Liver (tissue), 9 donors: ENCODE measurements around the gene CEP120. TPM values are rescaled to one million over a fixed set of nuclear protein-coding genes. Genes with fewer than 3 reads are reported as not detected.

Experiments
- DNase-seq: peaks from one replicate; pipeline ENCODE4 v3.0.0-alpha.2; 2017; ENCODE audit warnings: low spot score
- H3K27ac ChIP-seq, 2 donors: one replicate each; pipeline ENCODE4 v1.7.0; 2013; ENCODE audit warnings: inconsistent platforms in 2 of 2, low read length in 2 of 2, control low read depth in 1 of 2, low read depth in 1 of 2, mild to moderate bottlenecking in 1 of 2
- H3K27me3 ChIP-seq, 4 donors: one replicate each; pipeline versions ENCODE4 v1.6.1 to v1.7.0; 2013; ENCODE audit warnings: low read length in 3 of 4, inconsistent platforms in 1 of 4, mild to moderate bottlenecking in 1 of 4, moderate library complexity in 1 of 4; ENCODE audit not compliant: control insufficient read depth in 4 of 4, insufficient read depth in 4 of 4
- H3K36me3 ChIP-seq, 4 donors: one replicate each; pipeline versions ENCODE4 v1.6.1 to v1.7.0; 2013; ENCODE audit warnings: low read length in 3 of 4, mild to moderate bottlenecking in 3 of 4, low read depth in 1 of 4, moderate library complexity in 1 of 4; ENCODE audit not compliant: control insufficient read depth in 4 of 4, insufficient read depth in 3 of 4
- H3K4me1 ChIP-seq, 4 donors: one replicate each; pipeline versions ENCODE4 v1.6.1 to v1.7.0; 2013; ENCODE audit warnings: low read length in 3 of 4, mild to moderate bottlenecking in 3 of 4, moderate library complexity in 1 of 4; ENCODE audit not compliant: control insufficient read depth in 4 of 4, insufficient read depth in 4 of 4
- H3K4me3 ChIP-seq, 3 donors: one replicate each; pipeline versions ENCODE4 v1.6.1 to v1.7.0; 2013; ENCODE audit warnings: low read length in 3 of 3, control low read depth in 1 of 3, low read depth in 1 of 3, mild to moderate bottlenecking in 1 of 3
- H3K9ac ChIP-seq, 2 donors: one replicate each; pipeline ENCODE4 v1.7.0; 2013; ENCODE audit warnings: low read length in 2 of 2, mild to moderate bottlenecking in 2 of 2, moderate library complexity in 2 of 2, control low read depth in 1 of 2, low read depth in 1 of 2
- H3K9me3 ChIP-seq, 4 donors: one replicate each; pipeline versions ENCODE4 v1.6.1 to v1.7.0; 2013; ENCODE audit warnings: low read length in 3 of 4; ENCODE audit not compliant: control insufficient read depth in 4 of 4
- ATF3 ChIP-seq: IDR thresholded peaks from 2 replicates; pipeline ENCODE4 v1.6.1; 2016; ENCODE audit warnings: antibody characterized with exemption
- CTCF ChIP-seq: fragments of 150-350 bp; IDR thresholded peaks from 2 replicates; pipeline ENCODE4 v1.5.1; 2017; ENCODE audit warnings: improper control_type of control experiment, low read depth, low read length; ENCODE audit not compliant: missing input control
- EGR1 ChIP-seq, 2 donors: IDR thresholded peaks; 2 replicates each; pipeline ENCODE4 v1.6.1; 2016 to 2018; ENCODE audit warnings: antibody characterized with exemption in 2 of 2, low read depth in 2 of 2
- FOXA1 ChIP-seq: IDR thresholded peaks from 2 replicates; pipeline ENCODE4 v1.6.1; 2016; ENCODE audit warnings: antibody characterized with exemption
- FOXA2 ChIP-seq: IDR thresholded peaks from 2 replicates; pipeline ENCODE4 v1.6.1; 2016; ENCODE audit warnings: antibody characterized with exemption
- GABPA ChIP-seq, 2 donors: IDR thresholded peaks in 1 of 2; conservative IDR thresholded peaks in 1 of 2; 2 replicates each; pipeline ENCODE4 v1.6.1; 2016; ENCODE audit warnings: antibody characterized with exemption in 2 of 2, mild to moderate bottlenecking in 1 of 2, moderate library complexity in 1 of 2
- HNF4A ChIP-seq, 2 donors: conservative IDR thresholded peaks; 2 replicates each; pipeline ENCODE4 v1.6.1; 2016; ENCODE audit warnings: antibody characterized with exemption in 2 of 2, mild to moderate bottlenecking in 2 of 2
- HNF4G ChIP-seq: IDR thresholded peaks from 2 replicates; pipeline ENCODE4 v1.6.1; 2016; ENCODE audit warnings: antibody characterized with exemption
- JUND ChIP-seq, 2 donors: IDR thresholded peaks; 2 replicates each; pipeline ENCODE4 v1.6.1; 2016; ENCODE audit warnings: antibody characterized with exemption in 2 of 2
- MAX ChIP-seq: IDR thresholded peaks from 2 replicates; pipeline ENCODE4 v1.6.1; 2016; ENCODE audit warnings: antibody characterized with exemption
- NR2F2 ChIP-seq: IDR thresholded peaks from 2 replicates; pipeline ENCODE4 v1.6.1; 2016; ENCODE audit warnings: antibody characterized with exemption
- RAD21 ChIP-seq, 2 donors: IDR thresholded peaks; 2 replicates each; pipeline ENCODE4 v1.6.1; 2016; ENCODE audit warnings: antibody characterized with exemption in 2 of 2, mild to moderate bottlenecking in 2 of 2
- REST ChIP-seq: IDR thresholded peaks from 2 replicates; pipeline ENCODE4 v1.6.1; 2016; ENCODE audit warnings: antibody characterized with exemption, mild to moderate bottlenecking
- RXRA ChIP-seq, 2 donors: IDR thresholded peaks; 2 replicates each; pipeline ENCODE4 v1.6.1; 2017 to 2018; ENCODE audit warnings: antibody characterized with exemption in 2 of 2, mild to moderate bottlenecking in 1 of 2
- SP1 ChIP-seq: IDR thresholded peaks from 2 replicates; pipeline ENCODE4 v1.6.1; 2018; ENCODE audit warnings: antibody characterized with exemption, mild to moderate bottlenecking
- TAF1 ChIP-seq: conservative IDR thresholded peaks from 2 replicates; pipeline ENCODE4 v1.6.1; 2016; ENCODE audit warnings: antibody characterized with exemption, mild to moderate bottlenecking
- YY1 ChIP-seq: IDR thresholded peaks from 2 replicates; pipeline ENCODE4 v1.6.1; 2016; ENCODE audit warnings: antibody characterized with exemption, mild to moderate bottlenecking
- ZBTB33 ChIP-seq: IDR thresholded peaks from 2 replicates; pipeline ENCODE4 v1.6.1; 2016; ENCODE audit warnings: antibody characterized with exemption
- polyA plus RNA-seq, 2 donors: library from polyadenylated mRNA; stranded (reverse) in 1 of 2; unstranded in 1 of 2; fragments of 200-250 nt in 1 of 2; fragments of >200 nt in 1 of 2; fragmentation: Nextera tagmentation in 1 of 2; extraction: Ambion mirVana in 1 of 2; gene quantifications; one replicate each; pipeline versions ENCODE4 v1.2.1 to v1.2.3, GENCODE V29; 2013 to 2015
- total RNA-seq, 2 donors: library from RNA; depleted of rRNA; stranded (reverse); fragments of >200 nt; gene quantifications; one replicate each; pipeline ENCODE4 v1.2.3, GENCODE V29; 2014
- donor health status: healthy.
- donor health status: healthy.
- donor health status: healthy.
- donor health status: healthy.
- donor health status: healthy.

CEP120 gene
- total and polyA plus RNA-seq, 4 donors = 2.1 to 11.0 (median 6.7) TPM

GRCh38 chr5:123360201-123360571, 63.0 kb downstream of the CEP120 start:
- no peak for DNase-seq
- no peak overlapping the region for H3K9ac ChIP-seq
- H3K4me3 ChIP-seq = no peak overlapping the region
- H3K27me3 ChIP-seq = no peaks in the 10 kb centered on the region
- no peak for TF ChIP-seq ZBTB33
- TF ChIP-seq FOXA1 = no peak
- TF ChIP-seq YY1 = no peak
- TF ChIP-seq TAF1 = no peak
- no peak for TF ChIP-seq GABPA (IDR thresholded peaks at IDR 0.05 in 1 of 2, conservative IDR thresholded peaks at IDR 0.05 in 1 of 2)
- TF ChIP-seq CTCF = no peak
- TF ChIP-seq NR2F2 = no peak
- no peak for TF ChIP-seq FOXA2
- TF ChIP-seq HNF4G = no peak
- TF ChIP-seq SP1 = no peak
- TF ChIP-seq EGR1 (IDR thresholded peaks at IDR 0.05; ENCODE audit: low read depth in 2 of 2) = no peak
- no peak for TF ChIP-seq JUND (IDR thresholded peaks at IDR 0.05)
- no peak for TF ChIP-seq REST
- no peak for TF ChIP-seq RAD21 (IDR thresholded peaks at IDR 0.05)
- TF ChIP-seq HNF4A (conservative IDR thresholded peaks at IDR 0.05) = no peak
- no peak for TF ChIP-seq MAX
- TF ChIP-seq ATF3 = no peak
- no peak for TF ChIP-seq RXRA (IDR thresholded peaks at IDR 0.05)
- peaks cover 0 to 11% (median 5%) of the 10 kb centered on the region in 4 donors for H3K36me3 ChIP-seq
- H3K27ac ChIP-seq = no peak overlapping the region
- H3K9me3 ChIP-seq = no peaks in the 10 kb centered on the region
- H3K4me1 ChIP-seq = peaks cover 2 to 10% (median 8%) of the 10 kb centered on the region in 4 donors
